ENCODE data around the gene NACC1.

The NACC1 gene

GRCh38 chr19:13086341-13086740 is 31.7 kb upstream of the NACC1 start:
- DNase-seq (ENCODE audit: low read depth) = no peak
- TF ChIP-seq CTCF (IDR thresholded peaks at IDR 0.05; ENCODE audit: control insufficient read depth, insufficient read depth, low read depth, low read length, missing control alignments) = no peak
- H3K4me3 ChIP-seq (ENCODE audit: control insufficient read depth, low read depth, low read length) = no peak overlapping the region

- TF ChIP-seq CTCF (IDR thresholded peaks at IDR 0.05; ENCODE audit: control insufficient read depth, insufficient read depth, low read depth, low read length, missing control alignments) = no peak
- DNase-seq (ENCODE audit: low read depth) = no peak
Observed at GRCh38 chr19:13087295-13087694, 30.8 kb upstream of the NACC1 start.

GRCh38 chr19:13087795-13088537 is 30.1 kb upstream of the NACC1 start:
- H3K4me3 ChIP-seq (ENCODE audit: control insufficient read depth, low read depth, low read length) = no peak overlapping the region
- no peak for TF ChIP-seq CTCF (IDR thresholded peaks at IDR 0.05; ENCODE audit: control insufficient read depth, insufficient read depth, low read depth, low read length, missing control alignments)
- no peak for DNase-seq (ENCODE audit: low read depth)

More at GRCh38 chr19:13087295-13087694, 30.8 kb upstream of the NACC1 start:
- H3K4me3 ChIP-seq (ENCODE audit: control insufficient read depth, low read depth, low read length) = no peak overlapping the region

DNA sequence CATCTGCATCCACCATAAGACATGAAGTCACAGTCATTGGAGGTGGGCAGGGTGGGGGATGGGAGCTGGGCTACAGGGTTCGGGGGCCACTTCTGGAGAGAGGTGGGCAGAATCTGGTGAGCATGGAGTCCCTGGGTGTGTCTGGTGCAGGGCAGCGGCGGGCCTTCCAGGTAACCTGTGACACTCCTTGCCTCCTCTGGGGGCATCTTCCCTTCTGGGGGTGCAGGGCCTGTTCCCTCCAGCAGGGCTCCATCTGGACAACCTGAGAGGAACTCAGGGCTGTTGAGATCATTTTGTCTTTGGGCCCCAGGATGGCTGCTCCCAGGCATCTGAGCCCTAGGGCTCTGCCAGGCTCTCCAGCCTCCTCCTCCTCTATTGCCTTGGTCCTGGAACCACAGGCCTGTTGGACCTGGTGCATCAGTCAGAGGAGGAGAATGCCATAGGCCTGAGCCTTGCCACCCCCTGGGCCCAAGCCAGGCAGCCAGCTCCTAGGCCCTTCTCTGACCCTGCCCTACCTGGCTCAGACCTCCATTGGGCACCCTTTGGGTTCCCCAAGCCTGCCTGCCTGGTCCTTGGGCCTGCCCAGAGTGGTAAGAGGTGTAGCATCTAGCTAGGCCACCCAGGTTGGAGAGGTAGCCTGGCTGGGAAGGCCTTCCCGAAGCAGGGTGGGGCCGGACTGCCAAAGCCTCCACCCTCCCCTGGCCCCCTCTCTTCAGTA is 28.8 kb upstream of the NACC1 start:
- peak; percentile 41 for TF ChIP-seq CTCF (IDR thresholded peaks at IDR 0.05; ENCODE audit: control insufficient read depth, insufficient read depth, low read depth, low read length, missing control alignments)
- H3K4me3 ChIP-seq (ENCODE audit: control insufficient read depth, low read depth, low read length) = no peak overlapping the region
- DNase-seq (ENCODE audit: low read depth) = no peak

DNA sequence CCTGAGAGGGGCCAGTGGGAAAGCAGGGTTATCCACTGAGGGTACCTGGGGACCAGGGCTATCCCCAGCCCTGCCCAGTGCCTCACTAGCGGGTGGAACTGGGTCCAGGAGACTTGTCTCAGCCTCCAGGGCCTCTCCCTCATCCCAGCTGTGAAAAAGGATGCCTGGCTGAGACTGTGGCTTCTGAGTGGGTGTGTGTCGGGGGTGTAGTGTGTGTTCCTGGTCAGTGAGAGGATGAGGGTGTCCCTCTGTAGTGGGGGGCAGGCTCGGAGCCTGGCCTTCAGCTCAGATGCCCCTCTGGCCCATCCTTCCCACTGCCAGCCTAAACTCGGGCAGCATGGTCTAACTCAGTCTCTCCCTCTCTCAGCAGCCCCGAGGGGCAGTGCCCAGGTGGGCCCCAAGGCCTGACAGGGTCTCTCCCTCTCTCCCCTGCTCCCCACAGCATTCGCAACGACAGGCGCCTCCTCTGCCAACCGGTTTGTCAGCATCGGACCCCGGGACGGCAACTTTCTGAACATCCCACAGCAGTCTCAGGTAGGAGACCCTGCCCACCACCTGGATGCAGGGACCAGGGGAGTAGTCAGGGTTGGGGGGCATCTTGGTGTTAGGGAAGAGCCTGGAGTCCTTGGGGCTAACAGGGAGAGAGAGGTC is 28.1 kb upstream of the NACC1 start:
- no peak overlapping the region for H3K4me3 ChIP-seq (ENCODE audit: control insufficient read depth, low read depth, low read length)
- TF ChIP-seq CTCF (IDR thresholded peaks at IDR 0.05; ENCODE audit: control insufficient read depth, insufficient read depth, low read depth, low read length, missing control alignments) = no peak
- no peak for DNase-seq (ENCODE audit: low read depth)

- TF ChIP-seq CTCF (IDR thresholded peaks at IDR 0.05; ENCODE audit: control insufficient read depth, insufficient read depth, low read depth, low read length, missing control alignments) = no peak
- H3K4me3 ChIP-seq (ENCODE audit: control insufficient read depth, low read depth, low read length) = no peak overlapping the region
- no peak for DNase-seq (ENCODE audit: low read depth)
Observed at GRCh38 chr19:13090511-13091231, 27.4 kb upstream of the NACC1 start.
